MG63 (cell line): Measurements from ENCODE around the gene ARFGAP3. TPM values are rescaled to one million over a fixed set of nuclear protein-coding genes. Genes with fewer than 3 reads are reported as not detected.
A peak's percentile ranks its signal among the peaks of the same experiment; 100 is the strongest.
"Not testable (repeated sequence)": the region's sequence is repeated elsewhere in the genome, so short reads cannot be mapped to it uniquely, and the experiment has no call there.

Experiments
- DNase-seq: peaks from one replicate; pipeline ENCODE4 v3.0.0-alpha.2; 2020
- H3K27me3 ChIP-seq: fragments of 250-450 bp; sonication (Bioruptor Pico); 2 replicates; pipeline ENCODE4 v1.5.1; 2020; ENCODE audit warnings: mild to moderate bottlenecking, moderate library complexity
- H3K36me3 ChIP-seq: fragments of 250-450 bp; sonication (Bioruptor Pico); 2 replicates; pipeline ENCODE4 v1.5.1; 2020; ENCODE audit warnings: mild to moderate bottlenecking, moderate library complexity
- H3K4me3 ChIP-seq: fragments of 250-450 bp; sonication (Bioruptor Pico); 2 replicates; pipeline ENCODE4 v1.5.1; 2020; ENCODE audit warnings: mild to moderate bottlenecking, moderate library complexity
- H3K9me3 ChIP-seq: fragments of 250-450 bp; sonication (Bioruptor Pico); 2 replicates; pipeline ENCODE4 v1.5.1; 2020; ENCODE audit warnings: mild to moderate bottlenecking, moderate library complexity
- total RNA-seq: library from RNA; depleted of rRNA; stranded (reverse); fragments of >200 nt; shearing (Covaris generic); gene quantifications from 2 replicates; pipeline ENCODE4 v1.2.3, GENCODE V29; 2014; ENCODE audit warnings: low replicate concordance

Gene ARFGAP3
- total RNA-seq, 1 experiment from 2014 or later, result 27.5 TPM

DNA sequence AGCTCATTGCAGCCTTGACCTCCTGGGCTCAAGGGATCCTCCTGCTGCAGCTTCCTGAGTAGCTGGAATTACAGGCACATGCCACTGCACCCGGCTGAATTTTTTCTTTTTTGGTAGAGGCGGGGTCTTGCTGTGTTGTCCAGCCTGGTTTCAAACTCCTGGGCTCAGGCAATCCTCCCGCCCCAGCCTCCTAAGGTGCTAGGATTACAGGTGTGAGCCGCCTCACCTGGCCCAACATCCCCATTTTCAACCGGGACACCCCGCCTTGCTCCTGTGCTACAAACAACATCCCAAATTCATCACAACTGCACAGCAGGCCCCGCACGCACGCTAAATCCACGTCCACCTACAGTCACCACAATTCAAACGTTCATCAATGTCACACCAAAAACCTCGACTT is 61.0 kb downstream of the ARFGAP3 start:
- Histone ChIP-seq H3K27me3 (no peaks in the 10 kb centered on the region), H3K36me3 (peaks cover 14% of the 10 kb centered on the region), H3K4me3 (no peak overlapping the region), H3K9me3 (no peaks in the 10 kb centered on the region)
- no peak for DNase-seq

DNA sequence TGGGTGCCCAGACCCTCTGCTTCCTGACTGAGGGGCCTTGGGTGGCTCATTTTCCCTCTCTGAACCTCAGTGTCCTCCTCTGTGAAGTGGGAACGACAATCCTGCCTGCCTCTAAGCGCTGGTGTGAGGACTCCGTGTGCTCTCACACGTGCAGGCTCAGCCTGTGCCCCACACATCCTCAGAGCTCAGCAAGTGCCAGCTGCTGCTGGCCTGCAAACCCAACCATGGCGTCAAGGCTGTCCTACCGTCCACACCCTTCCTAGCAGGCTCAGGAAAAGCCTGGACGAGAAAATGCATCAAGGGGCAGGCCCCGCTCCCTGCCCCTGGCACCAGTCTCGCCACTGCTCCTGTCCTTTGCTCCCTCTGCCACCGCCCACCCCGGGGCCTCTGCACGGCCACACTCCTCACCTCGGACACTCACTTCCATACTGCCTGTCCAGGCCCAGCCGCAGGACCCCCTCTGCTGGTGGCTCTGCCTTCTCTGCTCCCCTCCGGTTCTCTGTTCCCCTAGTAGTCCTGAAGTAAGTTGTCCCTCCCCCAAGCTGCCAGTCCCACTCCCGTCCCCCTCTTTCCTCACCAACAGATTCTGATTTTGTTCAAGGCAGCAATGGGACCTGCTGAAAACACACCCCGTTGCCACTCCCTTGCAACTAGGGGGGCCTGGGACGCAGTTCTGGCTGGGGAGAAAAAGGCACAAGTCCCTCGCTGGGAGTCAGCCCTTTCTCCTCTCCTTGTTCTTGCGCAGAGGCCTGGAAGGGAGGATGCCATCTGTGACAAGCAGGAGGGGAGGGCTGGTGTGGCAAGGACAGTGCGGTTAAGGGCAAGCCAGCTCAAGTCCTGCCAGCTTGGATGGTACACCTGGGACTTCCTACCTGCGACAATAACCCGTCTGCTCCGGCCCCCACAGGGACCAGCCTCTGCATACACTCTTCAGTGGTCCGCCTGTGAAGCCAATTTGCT is 62.2 kb downstream of the ARFGAP3 start:
- Histone ChIP-seq H3K36me3 (peaks cover 12% of the 10 kb centered on the region), H3K4me3 (no peak overlapping the region), H3K27me3 (no peaks in the 10 kb centered on the region), H3K9me3 (no peaks in the 10 kb centered on the region)
- DNase-seq, result no peak

DNA sequence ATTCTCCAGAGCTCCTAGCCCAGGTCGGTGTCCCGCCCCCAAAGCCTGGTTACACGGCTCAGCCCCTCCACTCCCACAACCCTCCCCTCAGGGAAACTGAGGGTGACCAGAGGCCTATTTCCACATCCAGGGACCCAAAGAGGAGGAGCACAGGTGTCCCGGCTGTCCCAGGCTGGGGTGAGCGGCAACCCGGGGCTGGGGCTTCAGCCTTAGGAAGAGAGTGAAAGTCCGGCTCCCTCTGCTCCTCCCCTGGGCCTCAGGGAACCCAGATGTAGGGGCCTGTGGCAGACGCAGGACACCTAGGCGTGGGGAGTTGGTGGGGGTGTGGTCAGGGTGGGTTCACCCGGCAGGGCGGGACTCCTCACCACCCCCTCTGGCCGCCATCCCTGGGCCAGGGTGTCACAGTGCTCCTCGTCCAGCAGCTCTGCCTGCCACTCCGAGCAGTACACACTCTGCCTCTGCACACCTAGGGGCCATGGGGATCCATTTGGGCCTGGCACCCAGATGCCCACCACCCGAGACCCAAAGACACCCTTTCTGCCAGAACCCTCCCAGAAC is 63.1 kb downstream of the ARFGAP3 start:
- peaks cover 10% of the 10 kb centered on the region for H3K36me3 ChIP-seq
- no peak for DNase-seq

DNA sequence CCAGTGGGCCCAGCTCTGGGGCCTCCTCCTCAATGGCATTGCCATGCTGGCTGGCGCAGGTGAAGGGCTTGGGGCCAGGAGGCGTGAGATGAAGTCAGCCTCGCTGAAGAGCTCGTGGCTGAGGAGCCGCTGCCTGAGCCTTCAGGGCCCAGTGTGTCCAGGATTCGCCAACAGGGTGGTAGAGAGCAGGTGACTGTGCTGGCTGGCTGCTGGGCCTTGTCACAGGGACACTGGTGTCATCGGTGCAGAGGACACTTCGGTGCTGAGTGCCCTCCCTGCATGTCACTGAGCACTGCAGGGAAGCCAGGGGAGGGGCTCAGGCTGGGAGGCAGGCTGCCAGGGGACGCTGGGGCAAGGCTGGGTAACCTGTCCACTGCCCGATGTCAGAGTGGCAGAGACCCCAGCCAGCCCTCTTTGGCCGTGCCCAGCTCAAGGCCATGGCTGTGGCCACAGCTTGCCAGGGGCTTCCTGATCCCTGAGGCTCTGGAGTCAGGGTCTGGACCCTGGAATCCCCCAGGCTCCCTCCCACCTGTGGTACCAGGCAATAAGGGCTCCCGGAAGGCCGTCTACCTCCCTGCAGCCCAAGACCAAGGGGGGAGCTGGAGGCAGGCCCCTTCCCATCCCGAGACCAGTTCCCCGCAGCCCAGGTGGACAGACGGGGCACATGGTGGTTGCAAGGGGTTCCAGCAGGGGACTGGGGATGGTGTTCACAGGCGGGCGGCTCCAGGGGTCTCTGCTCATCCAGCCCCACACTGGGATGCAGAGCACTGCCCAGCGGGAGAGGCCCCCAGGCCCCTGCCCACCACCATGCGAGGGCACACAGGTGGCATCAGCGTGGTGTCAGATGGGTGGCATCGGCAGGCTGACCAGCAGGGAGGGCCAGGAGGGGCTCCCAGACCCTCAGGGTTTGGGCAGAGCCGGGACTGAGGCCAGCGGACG is 63.9 kb downstream of the ARFGAP3 start:
- H3K9me3 ChIP-seq, result no peaks in the 10 kb centered on the region
- no peak for DNase-seq

More for the DNA sequence above, 63.1 kb downstream of the ARFGAP3 start:
- Histone ChIP-seq H3K4me3 (no peak overlapping the region), H3K27me3 (no peaks in the 10 kb centered on the region), H3K9me3 (no peaks in the 10 kb centered on the region)

DNA sequence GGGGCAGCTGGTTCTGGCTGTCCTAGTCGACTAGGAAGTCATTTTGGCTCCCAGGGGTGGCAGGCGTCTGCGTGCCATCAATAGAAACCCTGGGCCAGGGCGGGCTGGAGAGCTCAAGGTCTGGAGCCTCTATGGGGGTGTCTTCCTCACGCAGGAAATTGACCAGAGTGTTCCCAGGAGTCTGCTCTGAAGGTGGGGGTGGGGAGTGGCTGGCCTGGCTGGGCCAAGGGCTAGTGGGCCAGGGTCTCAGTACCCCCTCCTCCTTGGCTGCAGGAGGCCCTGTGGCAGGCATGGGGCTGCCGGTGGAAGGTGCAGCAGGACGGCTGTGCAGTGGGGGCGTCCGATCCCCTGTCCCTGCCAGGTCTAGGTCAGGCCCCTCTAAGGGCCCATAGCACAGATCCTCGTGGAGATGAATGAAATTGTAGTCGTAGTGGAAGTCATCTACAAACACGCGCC is 64.6 kb downstream of the ARFGAP3 start:
- Histone ChIP-seq H3K27me3 (no peaks in the 10 kb centered on the region), H3K36me3 (peaks cover 5% of the 10 kb centered on the region; the same call in 1 of the 2 replicates), H3K4me3 (no peak overlapping the region), H3K9me3 (no peaks in the 10 kb centered on the region)
- DNase-seq, result no peak

More for the DNA sequence above, 63.9 kb downstream of the ARFGAP3 start:
- Histone ChIP-seq H3K27me3 (no peaks in the 10 kb centered on the region), H3K36me3 (peaks cover 6% of the 10 kb centered on the region; the same call in 1 of the 2 replicates), H3K4me3 (no peak overlapping the region)

DNA sequence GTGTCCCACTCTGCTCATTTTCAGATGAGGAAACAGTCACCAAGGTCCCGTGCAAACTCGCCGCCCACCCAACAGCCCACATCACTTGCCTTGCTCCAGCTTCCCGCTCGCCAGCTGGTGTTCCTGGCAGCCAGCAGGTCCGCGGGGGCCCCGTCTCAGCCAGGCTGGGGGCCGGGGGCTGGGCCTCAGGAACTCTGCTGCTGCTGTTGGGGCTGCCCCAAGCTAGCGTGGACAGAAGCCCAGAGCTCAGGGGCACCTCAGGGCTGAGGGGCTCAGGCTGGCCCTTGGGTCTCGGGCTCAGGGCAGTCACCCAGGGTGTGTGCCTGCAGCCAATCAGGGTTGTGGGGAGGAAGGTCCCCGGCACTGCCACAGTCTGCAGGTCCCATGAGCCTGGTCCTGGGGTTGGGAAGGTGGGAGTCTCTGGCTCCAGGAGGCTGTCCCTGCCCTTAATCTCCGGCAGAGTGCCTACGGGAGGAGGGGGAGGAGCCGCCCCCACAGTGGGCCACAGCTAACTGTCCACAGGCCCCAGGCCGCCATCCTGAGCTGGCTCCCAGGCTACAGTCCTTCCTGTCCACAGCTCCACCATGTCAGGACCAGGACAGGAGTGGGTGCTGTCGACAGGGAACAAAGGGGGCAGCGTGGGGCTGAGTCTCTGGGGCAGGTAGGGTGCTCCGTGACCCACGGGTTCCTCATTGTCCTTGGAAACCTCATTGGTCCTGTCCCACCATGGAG is 65.2 kb downstream of the ARFGAP3 start:
- no peaks in the 10 kb centered on the region for H3K9me3 ChIP-seq
- no peak overlapping the region for H3K4me3 ChIP-seq
- peaks cover 5% of the 10 kb centered on the region; the same call in 1 of the 2 replicates for H3K36me3 ChIP-seq
- no peak for DNase-seq
- no peaks in the 10 kb centered on the region for H3K27me3 ChIP-seq

DNA sequence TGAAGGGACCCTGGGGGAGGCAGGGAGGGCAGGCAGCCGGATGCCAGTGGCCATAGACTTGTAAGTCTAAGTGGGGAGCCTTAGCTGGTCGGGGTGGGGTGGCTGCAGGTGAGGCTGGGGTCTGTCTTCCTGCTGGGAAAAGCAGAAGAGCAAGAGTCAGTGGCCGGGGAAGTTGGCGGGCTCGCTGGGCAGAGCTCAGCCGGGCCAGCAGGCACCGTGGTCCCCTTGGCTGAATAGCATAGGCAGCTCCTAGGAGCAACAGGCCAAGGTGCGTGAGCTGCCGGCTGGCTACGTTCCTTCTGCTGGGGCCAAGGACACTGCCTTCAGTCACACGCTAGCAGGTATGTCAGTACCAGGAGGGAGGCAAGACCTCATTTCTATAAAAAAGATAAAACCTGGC is 68.6 kb downstream of the ARFGAP3 start:
- Histone ChIP-seq H3K36me3 (no peaks in the 10 kb centered on the region), H3K27me3 (no peaks in the 10 kb centered on the region), H3K4me3 (no peak overlapping the region), H3K9me3 (no peaks in the 10 kb centered on the region)
- DNase-seq, result no peak

DNA sequence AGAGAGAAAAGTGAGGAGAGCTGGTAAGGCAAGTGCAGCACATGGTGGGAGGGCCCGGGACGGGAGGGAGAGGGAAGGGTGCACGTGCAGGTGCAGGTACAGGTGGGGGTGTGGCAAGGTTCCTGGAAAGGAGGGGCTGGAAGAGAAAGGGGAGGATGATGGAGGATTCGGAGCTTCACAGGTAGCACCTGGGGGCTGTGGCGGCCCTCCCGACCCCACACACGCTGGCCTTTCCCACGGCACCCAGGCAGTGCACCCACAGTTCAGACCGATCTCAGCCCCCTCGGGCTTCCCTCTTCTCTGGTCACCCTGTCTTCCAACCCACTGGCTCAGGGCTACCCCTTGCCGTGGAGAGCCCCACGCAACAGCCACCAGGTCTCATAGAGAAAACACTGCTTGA is 69.1 kb downstream of the ARFGAP3 start:
- no peak for DNase-seq
- Histone ChIP-seq H3K4me3 (no peak overlapping the region), H3K36me3 (no peaks in the 10 kb centered on the region), H3K9me3 (no peaks in the 10 kb centered on the region), H3K27me3 (no peaks in the 10 kb centered on the region)

DNA sequence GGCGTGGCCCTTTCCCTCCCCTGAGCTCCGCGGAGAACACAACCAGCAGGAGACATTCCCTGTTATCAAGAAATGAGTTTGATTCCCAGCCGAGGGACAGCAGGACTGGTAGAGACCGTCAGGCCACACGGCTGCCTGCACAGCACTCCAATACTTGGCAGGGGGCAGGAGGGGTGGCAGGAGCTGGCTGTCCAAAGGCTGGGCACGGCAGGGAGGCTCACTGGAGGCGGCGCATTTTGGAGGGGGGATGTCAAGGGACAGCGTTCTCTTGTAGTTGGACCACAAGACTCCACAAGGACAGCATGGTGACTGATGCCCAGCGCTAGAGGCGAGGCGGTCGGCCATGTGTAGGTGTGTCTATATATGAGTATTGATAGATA is 69.7 kb downstream of the ARFGAP3 start:
- no peaks in the 10 kb centered on the region for H3K9me3 ChIP-seq
- no peak overlapping the region for H3K4me3 ChIP-seq
- H3K27me3 ChIP-seq, result no peaks in the 10 kb centered on the region
- no peak for DNase-seq
- H3K36me3 ChIP-seq, result no peaks in the 10 kb centered on the region

DNA sequence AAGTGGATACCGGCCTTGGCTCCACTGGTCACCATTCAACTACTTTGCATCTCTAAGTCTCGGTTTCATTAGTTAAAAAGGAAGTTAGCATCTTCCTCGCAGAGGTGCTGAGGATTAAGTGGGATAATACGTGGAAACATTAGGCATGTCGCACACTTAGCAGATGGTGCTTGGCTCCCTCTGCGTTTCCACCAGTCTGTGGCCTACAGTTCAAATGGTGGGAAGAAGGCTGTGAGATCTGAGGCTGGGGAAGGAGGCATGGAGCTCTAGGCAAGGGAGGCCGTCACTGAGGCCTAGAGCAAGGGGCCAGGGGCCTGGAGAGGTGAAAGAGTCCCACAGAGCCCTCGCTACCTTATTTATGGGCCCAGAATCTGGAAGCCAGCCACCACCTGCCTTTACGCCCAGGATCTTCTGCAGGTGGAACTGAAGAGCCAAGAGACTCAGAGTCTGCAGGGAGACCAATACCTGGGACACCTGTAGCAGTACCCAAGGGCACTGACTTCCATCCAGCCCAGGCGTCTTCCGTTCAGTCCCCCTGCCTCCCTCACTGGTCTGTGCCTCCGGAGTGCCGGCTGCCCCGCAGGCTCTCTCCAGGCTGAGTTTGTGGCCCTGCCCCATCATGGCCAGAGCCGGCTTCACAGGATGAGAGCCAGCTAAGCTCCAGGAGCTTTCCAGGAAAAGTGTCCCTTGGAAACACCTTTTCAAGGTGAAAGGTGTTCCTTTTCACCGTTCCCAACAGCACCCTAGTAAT is 70.3 kb downstream of the ARFGAP3 start:
- H3K4me3 ChIP-seq, result no peak overlapping the region
- no peaks in the 10 kb centered on the region for H3K36me3 ChIP-seq
- no peaks in the 10 kb centered on the region for H3K9me3 ChIP-seq
- no peak for DNase-seq
- no peaks in the 10 kb centered on the region for H3K27me3 ChIP-seq

DNA sequence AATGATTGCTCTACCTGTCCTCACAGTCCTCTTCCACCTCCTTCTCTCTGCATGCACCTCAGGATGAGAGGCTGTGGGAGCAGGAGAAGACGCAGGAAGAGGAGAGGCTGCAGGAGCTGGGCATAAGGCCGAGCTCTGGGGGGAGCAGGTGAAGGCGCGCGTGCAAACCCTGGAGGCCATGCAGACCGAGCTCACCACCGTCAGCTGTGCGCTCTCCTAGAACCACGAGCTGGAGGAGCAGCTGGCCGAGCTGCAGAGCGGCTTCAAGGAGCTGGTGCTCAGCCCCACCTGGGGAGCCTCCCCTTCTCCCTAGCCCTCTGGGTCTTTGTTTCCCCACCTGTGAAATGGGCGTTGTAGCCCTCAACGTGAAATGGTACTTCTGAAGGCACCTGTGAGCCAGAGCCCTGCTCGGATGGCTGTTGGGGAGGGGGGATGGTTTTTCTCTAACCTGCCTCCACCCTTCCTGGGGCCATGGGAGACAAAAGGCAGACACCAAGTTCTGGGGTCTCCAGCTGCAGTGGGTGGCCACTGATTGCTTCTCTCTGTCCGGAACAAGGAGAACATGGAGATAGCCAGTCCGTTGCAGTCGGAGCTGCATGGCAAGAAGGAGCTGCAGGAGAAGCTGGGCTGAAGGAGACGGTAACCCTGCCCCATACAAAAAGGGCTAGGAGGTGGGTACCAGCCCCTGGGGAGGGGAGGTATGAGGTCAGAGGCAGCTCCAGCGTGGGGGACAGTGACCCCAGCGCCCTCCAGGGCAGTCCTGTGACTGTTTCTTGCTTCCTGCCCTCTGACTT is 71.2 kb downstream of the ARFGAP3 start:
- Histone ChIP-seq H3K4me3 (no peak overlapping the region), H3K36me3 (no peaks in the 10 kb centered on the region), H3K9me3 (no peaks in the 10 kb centered on the region), H3K27me3 (no peaks in the 10 kb centered on the region)
- DNase-seq, result no peak

DNA sequence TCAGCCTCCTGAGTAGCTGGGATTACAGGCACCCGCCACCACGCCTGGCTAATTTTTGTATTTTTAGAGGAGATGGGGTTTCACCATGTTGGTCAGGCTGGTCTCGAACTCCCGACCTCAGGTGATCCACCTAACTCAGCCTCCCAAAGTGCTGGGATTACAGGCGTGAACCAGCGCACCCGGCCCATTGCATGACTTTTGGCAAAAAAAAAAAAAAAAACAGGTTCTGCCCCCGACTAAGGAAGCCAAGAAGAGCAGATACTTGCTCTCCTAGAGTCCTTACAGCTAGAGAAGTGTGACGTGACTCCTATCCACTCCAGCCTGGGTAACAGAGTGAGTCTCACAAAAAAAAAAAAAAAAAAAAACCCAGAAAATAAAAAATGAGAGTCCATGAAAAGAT is 74.8 kb downstream of the ARFGAP3 start:
- H3K27me3 ChIP-seq, H3K4me3 ChIP-seq, H3K36me3 ChIP-seq, H3K9me3 ChIP-seq, DNase-seq: not testable (repeated sequence)

DNA sequence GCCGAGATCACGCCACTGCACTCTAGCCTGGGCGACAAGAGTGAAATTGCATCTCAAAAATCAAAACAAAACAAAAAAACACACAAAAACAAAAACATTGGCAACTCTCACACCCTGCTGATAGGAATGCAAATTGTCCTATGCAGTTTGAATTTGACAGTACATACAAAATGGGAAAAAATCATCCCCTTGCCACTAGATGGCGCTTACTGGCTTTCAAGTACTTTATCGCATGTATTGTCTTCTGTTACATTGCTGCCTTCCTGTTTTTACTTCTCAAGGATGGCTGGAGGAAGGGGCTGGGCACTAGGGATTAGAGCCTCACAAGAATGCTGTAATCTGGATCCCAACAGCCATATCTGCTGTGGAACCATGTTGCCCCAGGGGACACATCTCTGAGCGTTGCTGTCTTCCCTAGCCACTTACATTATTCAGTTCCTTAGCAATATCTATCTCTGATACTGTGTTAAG is 77.0 kb downstream of the ARFGAP3 start:
- Histone ChIP-seq H3K4me3 (no peak overlapping the region), H3K36me3 (no peaks in the 10 kb centered on the region), H3K27me3 (no peaks in the 10 kb centered on the region), H3K9me3 (no peaks in the 10 kb centered on the region)
- peak; percentile 39 for DNase-seq

DNA sequence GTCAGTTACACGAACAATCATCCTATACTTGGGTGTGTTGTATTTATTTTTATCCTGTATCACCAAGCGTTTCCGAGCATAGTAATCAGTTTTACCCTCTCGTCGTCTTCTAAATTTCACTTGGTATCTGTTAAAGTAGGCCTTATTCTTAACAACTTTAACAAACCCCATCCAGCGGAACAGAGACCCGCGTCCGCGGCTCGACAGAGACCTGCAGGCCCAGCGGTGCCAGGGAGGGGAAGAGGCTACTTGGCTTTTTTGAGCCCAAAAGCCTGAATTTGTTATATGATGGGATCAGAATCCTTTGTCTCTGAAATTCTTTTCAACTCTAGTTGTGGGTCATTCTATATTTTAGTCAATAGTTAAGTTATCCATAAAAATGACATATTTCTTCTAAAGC is 79.9 kb downstream of the ARFGAP3 start:
- no peak for DNase-seq
- H3K9me3 ChIP-seq, result no peaks in the 10 kb centered on the region
- H3K4me3 ChIP-seq, result no peak overlapping the region
- no peaks in the 10 kb centered on the region for H3K27me3 ChIP-seq
- no peaks in the 10 kb centered on the region for H3K36me3 ChIP-seq

DNA sequence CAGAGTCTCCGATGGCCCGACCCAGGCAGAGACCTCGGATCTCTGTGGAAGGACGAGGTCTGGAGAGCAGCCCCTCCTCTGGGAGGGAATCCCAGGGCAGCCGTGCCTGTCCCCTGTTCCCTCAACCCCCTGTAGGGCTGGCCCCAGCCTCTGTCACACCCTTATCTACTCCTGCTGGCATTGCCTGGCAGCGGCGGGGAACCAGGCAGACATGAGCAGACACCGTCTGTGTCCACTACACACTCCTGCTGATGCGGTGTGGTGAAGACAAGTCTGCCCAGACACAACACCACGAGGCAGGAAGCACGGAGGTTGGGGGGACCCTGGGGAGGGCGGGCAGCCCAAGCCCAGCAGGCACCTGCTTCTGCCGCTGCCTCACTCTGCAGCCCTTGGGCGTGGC is 83.9 kb downstream of the ARFGAP3 start:
- DNase-seq, result no peak
- H3K4me3 ChIP-seq, result no peak overlapping the region
- no peaks in the 10 kb centered on the region for H3K36me3 ChIP-seq
- no peaks in the 10 kb centered on the region for H3K27me3 ChIP-seq
- no peaks in the 10 kb centered on the region for H3K9me3 ChIP-seq
